Smooth muscle cell (in vitro differentiated cells): Measurements from ENCODE around the gene MYOCOS. TPM values are rescaled to one million over a fixed set of nuclear protein-coding genes. Genes with fewer than 3 reads are reported as not detected.

ENCODE experiments used
- DNase-seq: peaks from one replicate; lab custom pipeline; 2025; ENCODE audit not compliant: unreplicated experiment; lab: John Stamatoyannopoulos, UW
- H2AFZ ChIP-seq: fragments of 200-600 bp; sonication (generic); 2 replicates; pipeline ENCODE4 v1.6.0; 2016; ENCODE audit warnings: antibody characterized with exemption, low read depth, mild to moderate bottlenecking
- H3F3A ChIP-seq: fragments of 200-600 bp; sonication (generic); 2 replicates; pipeline ENCODE4 v1.6.0; 2017; ENCODE audit warnings: antibody characterized with exemption, low read depth
- H3K27ac ChIP-seq: fragments of 200-600 bp; sonication (generic); 2 replicates; pipeline ENCODE4 v1.5.1; 2016; ENCODE audit warnings: low read depth, mild to moderate bottlenecking
- H3K27me3 ChIP-seq: fragments of 200-600 bp; sonication (generic); 2 replicates; pipeline ENCODE4 v1.6.1; 2016; ENCODE audit warnings: low read depth, mild to moderate bottlenecking
- H3K36me3 ChIP-seq: fragments of 200-600 bp; sonication (generic); 2 replicates; pipeline ENCODE4 v1.5.1; 2016; ENCODE audit warnings: low read depth
- H3K4me1 ChIP-seq: fragments of 200-600 bp; sonication (generic); 2 replicates; pipeline ENCODE4 v1.5.1; 2016; ENCODE audit warnings: low read depth
- H3K4me2 ChIP-seq: fragments of 200-600 bp; sonication (generic); 2 replicates; pipeline ENCODE4 v1.6.0; 2016; ENCODE audit warnings: mild to moderate bottlenecking
- H3K4me3 ChIP-seq: fragments of 200-600 bp; sonication (generic); 2 replicates; pipeline ENCODE4 v1.5.1; 2016; ENCODE audit warnings: mild to moderate bottlenecking
- H3K79me2 ChIP-seq: fragments of 200-600 bp; sonication (generic); 2 replicates; pipeline ENCODE4 v1.6.0; 2016; ENCODE audit warnings: low read depth, mild to moderate bottlenecking
- H3K9ac ChIP-seq: fragments of 200-600 bp; sonication (generic); 2 replicates; pipeline ENCODE4 v1.6.0; 2016; ENCODE audit warnings: low read depth
- H3K9me3 ChIP-seq: fragments of 200-600 bp; sonication (generic); replicated peaks from 2 replicates; pipeline ENCODE4 v1.5.1; 2016; ENCODE audit warnings: low read depth
- H4K20me1 ChIP-seq: fragments of 200-600 bp; sonication (generic); 2 replicates; pipeline ENCODE4 v1.6.0; 2016; ENCODE audit warnings: low read depth
- WGBS: methylation state at CpG from one replicate; pipeline ENCODE4 v1.1.7; 2016; ENCODE audit warnings: low lambda C conversion rate; 5-methylcytosine and 5-hydroxymethylcytosine counted together
- polyA plus RNA-seq: library from polyadenylated mRNA; unstranded; fragments of >200 nt; fragmentation: Nextera tagmentation; extraction: Ambion mirVana; gene quantifications from 2 replicates; pipeline ENCODE4 v1.2.1, GENCODE V29; 2016
- total RNA-seq: library from RNA; depleted of rRNA; stranded (reverse); fragments of >200 nt; gene quantifications from 2 replicates; pipeline ENCODE4 v1.2.3, GENCODE V29; 2014
- TF ChIP-seq, protein P1 (sequence below): fragments of 200-600 bp; sonication (generic); IDR thresholded peaks from 2 replicates; pipeline ENCODE4 v1.5.1; 2017; ENCODE audit warnings: borderline replicate concordance, mild to moderate bottlenecking, antibody characterized with exemption; ENCODE audit not compliant: insufficient read depth, poor library complexity, severe bottlenecking

MYOCOS gene
- total and polyA plus RNA-seq, 2 experiments from 2014 or later = not detected

DNA sequence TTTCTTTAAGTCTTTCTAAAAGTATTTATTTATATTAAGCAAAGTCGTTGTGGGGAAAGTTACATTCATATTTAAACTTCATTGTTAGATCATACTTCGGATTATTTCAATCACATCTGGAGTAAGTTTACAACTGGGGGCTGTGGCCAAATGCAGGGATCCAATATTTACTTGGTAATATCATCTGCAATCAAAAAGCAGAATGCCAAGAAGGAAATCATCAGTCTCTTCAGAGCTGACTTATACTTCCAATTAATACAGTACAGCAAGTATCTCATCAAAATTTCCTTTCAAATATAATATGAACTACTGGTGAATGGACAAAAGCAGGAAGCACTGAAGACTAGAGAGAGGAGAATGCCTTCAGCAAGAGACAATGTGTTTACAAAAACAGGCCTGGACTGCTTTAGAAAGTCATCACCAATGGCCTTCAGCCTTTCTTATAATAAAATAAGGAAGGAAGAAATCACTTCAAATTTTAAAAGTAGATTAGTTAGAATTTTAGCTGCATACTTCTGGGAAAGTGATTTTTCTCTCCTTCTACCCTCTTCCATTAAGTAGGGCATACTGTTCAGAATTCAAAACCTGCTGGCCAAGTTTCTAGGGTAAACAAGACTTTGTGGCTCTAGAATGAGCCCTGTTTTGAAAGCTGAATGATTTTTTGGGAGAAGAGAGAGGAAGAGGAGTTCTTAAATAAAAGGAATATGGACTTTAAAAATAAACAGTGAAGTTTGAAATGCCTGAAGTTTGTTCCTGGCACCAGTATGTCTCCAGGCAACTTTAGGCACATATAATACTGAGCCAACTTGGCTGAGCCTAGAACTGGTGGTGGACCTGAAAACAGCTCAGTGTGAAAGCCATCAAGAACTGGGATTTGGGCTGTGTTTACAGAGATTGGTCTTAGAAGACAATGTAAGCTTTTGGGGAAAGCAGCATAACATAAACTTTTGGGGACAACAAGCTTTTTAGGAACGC lies 52.7 kb downstream of the MYOCOS start:
- no peak overlapping the region for H3K4me2 ChIP-seq
- H4K20me1 ChIP-seq = no peaks in the 10 kb centered on the region
- TF ChIP-seq, protein P1, sequence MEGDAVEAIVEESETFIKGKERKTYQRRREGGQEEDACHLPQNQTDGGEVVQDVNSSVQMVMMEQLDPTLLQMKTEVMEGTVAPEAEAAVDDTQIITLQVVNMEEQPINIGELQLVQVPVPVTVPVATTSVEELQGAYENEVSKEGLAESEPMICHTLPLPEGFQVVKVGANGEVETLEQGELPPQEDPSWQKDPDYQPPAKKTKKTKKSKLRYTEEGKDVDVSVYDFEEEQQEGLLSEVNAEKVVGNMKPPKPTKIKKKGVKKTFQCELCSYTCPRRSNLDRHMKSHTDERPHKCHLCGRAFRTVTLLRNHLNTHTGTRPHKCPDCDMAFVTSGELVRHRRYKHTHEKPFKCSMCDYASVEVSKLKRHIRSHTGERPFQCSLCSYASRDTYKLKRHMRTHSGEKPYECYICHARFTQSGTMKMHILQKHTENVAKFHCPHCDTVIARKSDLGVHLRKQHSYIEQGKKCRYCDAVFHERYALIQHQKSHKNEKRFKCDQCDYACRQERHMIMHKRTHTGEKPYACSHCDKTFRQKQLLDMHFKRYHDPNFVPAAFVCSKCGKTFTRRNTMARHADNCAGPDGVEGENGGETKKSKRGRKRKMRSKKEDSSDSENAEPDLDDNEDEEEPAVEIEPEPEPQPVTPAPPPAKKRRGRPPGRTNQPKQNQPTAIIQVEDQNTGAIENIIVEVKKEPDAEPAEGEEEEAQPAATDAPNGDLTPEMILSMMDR = no peak
- no peaks in the 10 kb centered on the region for H3K36me3 ChIP-seq
- no peaks in the 10 kb centered on the region for H3K27me3 ChIP-seq
- DNase-seq = no peak
- H3K79me2 ChIP-seq = no peaks in the 10 kb centered on the region
- H3K9ac ChIP-seq = no peak overlapping the region
- H3K4me1 ChIP-seq = no peaks in the 10 kb centered on the region
- WGBS = 85% methylated on average over 3 of the region's 3 CpGs
- H3K9me3 ChIP-seq = no peaks in the 10 kb centered on the region
- H3K4me3 ChIP-seq = no peak overlapping the region
- H3K27ac ChIP-seq = no peak overlapping the region
- H2AFZ ChIP-seq = no peak overlapping the region
- no peaks in the 10 kb centered on the region for H3F3A ChIP-seq

Other genes with a start within 250 kb of the MYOCOS start
- gene PRRC2C, start 136.7 kb upstream of the MYOCOS start, total RNA-seq = 84.7 and 106 TPM in 2 replicates
- gene PRRC2C, start 136.7 kb upstream of the MYOCOS start, polyA plus RNA-seq = 89.8 and 117 TPM in 2 replicates
- gene MYOC, start 30.4 kb downstream of the MYOCOS start, total RNA-seq = not detected in 2 replicates
- gene MYOC, start 30.4 kb downstream of the MYOCOS start, polyA plus RNA-seq = not detected in 2 replicates
- gene VAMP4, start 119.8 kb downstream of the MYOCOS start, total RNA-seq = 15.2 and 27.4 TPM in 2 replicates
- gene VAMP4, start 119.8 kb downstream of the MYOCOS start, polyA plus RNA-seq = 14.8 and 17.4 TPM in 2 replicates
- gene METTL13, start 159.4 kb downstream of the MYOCOS start, total RNA-seq = 18.3 and 19.2 TPM in 2 replicates
- gene METTL13, start 159.4 kb downstream of the MYOCOS start, polyA plus RNA-seq = 17.5 and 19.5 TPM in 2 replicates
- 3.0 TPM in 2 replicates for gene DNM3, start 219.3 kb downstream of the MYOCOS start, total RNA-seq
- gene DNM3, start 219.3 kb downstream of the MYOCOS start, polyA plus RNA-seq = 1.7 and 1.8 TPM in 2 replicates